Activated T-cell treated with anti-CD3 and anti-CD28 coated beads, Interleukin-2, amount 50 U/mL, for 72 hours (primary cell): ENCODE measurements around the gene OTOF. TPM values are rescaled to one million over a fixed set of nuclear protein-coding genes. Genes with fewer than 3 reads are reported as not detected.

Experiments used
- ATAC-seq, 2 donors: fragments of 150-1000 bp; cut with Tn5 transposase; replicated peaks in 1 of 2; 2 replicates each; pipeline ENCODE4 v1.10.0; 2021; ENCODE audit warnings: moderate library complexity in 2 of 2, mild to moderate bottlenecking in 1 of 2
- DNase-seq, 2 donors: peaks; one replicate each; pipeline ENCODE4 v3.0.0; 2021 to 2022; ENCODE audit warnings: mixed read lengths in 1 of 2
- H3K27ac Mint-ChIP-seq: one replicate; pipeline ENCODE4 v1.8.0; 2022; ENCODE audit warnings: mild to moderate bottlenecking, moderate library complexity, mixed read lengths
- H3K27me3 Mint-ChIP-seq: one replicate; pipeline ENCODE4 v1.8.0; 2022; ENCODE audit warnings: low read depth, mixed read lengths
- H3K36me3 Mint-ChIP-seq, 2 donors: one replicate each; pipeline ENCODE4 v1.8.0; 2022; ENCODE audit warnings: mixed read lengths in 2 of 2, mild to moderate bottlenecking in 1 of 2; ENCODE audit not compliant: insufficient read depth in 2 of 2
- H3K4me1 Mint-ChIP-seq: one replicate; pipeline ENCODE4 v1.8.0; 2022; ENCODE audit warnings: low read depth, mixed read lengths
- H3K4me3 Mint-ChIP-seq, 2 donors: one replicate each; pipeline ENCODE4 v1.8.0; 2022; ENCODE audit warnings: mild to moderate bottlenecking in 2 of 2, mixed read lengths in 2 of 2, moderate library complexity in 2 of 2
- H3K9me3 Mint-ChIP-seq, 2 donors: one replicate each; pipeline ENCODE4 v1.8.0; 2022; ENCODE audit warnings: mixed read lengths in 2 of 2
- total RNA-seq, 2 donors: library from RNA; stranded (reverse); gene quantifications; one replicate each; pipeline ENCODE4 v1.2.3, GENCODE V29; 2022

OTOF gene
- total RNA-seq, 2 donors from 2014 or later: 1.6 to 4.7 TPM

DNA sequence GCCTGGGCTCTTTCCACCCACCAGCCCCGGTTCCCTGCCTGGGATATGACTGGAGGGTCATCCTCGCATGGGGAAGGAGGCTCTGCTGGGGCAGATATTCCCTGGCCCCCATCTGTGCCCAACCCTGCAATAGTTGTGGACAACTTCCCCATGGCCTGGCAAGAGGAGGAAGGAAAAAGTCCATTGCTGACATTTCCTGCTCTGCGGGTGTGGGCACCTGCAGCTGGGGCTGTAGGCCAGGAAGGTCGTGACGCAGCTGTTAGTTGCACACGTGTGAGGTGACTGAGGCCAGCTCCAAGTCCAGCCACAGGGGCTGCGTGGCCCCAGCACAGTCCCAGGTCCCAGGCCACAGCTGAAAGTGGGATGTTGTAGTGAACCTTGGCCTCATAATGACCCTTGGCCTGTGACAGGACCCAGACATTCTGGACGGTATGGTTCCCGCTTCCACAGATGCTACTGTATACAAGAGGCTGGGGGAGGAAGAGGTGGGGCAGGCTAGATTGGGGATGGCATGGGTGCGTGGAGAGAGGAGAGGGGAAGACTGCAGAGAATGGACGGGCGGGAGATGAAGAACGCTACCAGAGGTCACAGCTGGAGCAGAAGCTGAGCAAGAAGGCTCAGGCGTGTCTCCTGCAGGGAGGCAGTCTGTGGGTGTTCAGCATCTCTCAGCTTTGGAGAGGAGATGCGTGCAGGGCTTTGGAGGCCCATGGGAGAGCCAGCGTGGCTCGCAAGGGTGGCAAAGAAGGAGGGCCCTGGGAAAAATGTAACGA is 22.1 kb downstream of the OTOF start:
- DNase-seq (no peak), ATAC-seq (no peak)
- H3K27me3 Mint-ChIP-seq: no peaks in the 10 kb centered on the region

DNA sequence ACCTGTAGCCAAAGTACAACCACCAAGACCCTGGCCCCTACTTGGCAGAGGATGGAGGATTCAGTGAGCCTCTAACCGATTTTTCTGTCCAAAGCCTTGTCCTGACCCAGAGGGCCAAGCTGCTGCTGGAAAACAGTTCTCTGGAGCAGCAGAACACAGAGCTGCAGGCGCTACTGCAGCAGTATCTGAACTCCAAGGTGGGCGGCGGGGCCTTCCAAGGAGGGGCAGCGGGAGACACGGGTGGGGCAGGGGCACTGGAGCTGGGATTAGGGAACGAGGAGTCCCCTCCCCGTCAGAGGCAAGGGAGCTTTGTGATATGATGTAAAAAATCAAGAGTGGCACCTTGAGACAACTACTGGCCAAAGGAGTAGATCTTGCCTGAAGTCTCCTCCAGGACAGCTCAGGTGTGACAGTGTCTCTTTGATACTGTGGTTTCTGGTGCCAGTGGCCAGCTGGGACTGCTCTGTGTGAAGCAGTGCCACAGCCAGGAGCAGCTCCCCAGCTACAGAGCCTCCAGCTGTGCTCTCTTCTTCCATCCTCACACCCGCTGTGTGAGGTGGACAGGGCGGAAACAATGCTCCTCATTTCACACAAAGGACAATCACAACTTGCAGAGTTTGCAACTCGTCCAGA is 22.8 kb downstream of the OTOF start:
- Mint-ChIP-seq H3K4me1 (no peaks in the 10 kb centered on the region), H3K9me3 (no peaks in the 10 kb centered on the region), H3K4me3 (no peak overlapping the region), H3K27me3 (no peaks in the 10 kb centered on the region), H3K36me3 (no peaks in the 10 kb centered on the region), H3K27ac (no peak overlapping the region)
- DNase-seq: no peak
- no peak for ATAC-seq

More for the DNA sequence above, 22.1 kb downstream of the OTOF start:
- no peaks in the 10 kb centered on the region for H3K36me3 Mint-ChIP-seq
- H3K4me1 Mint-ChIP-seq: no peaks in the 10 kb centered on the region
- H3K4me3 Mint-ChIP-seq: no peak overlapping the region
- H3K9me3 Mint-ChIP-seq: no peaks in the 10 kb centered on the region
- no peak overlapping the region for H3K27ac Mint-ChIP-seq

- H3K27me3 Mint-ChIP-seq: no peaks in the 10 kb centered on the region
- DNase-seq: no peak
- no peaks in the 10 kb centered on the region for H3K4me1 Mint-ChIP-seq
- no peak overlapping the region for H3K27ac Mint-ChIP-seq
- ATAC-seq: no peak
- no peak overlapping the region for H3K4me3 Mint-ChIP-seq
- H3K36me3 Mint-ChIP-seq: no peaks in the 10 kb centered on the region
- H3K9me3 Mint-ChIP-seq: no peaks in the 10 kb centered on the region
Observed at GRCh38 chr2:26454561-26455001, 23.3 kb downstream of the OTOF start.

DNA sequence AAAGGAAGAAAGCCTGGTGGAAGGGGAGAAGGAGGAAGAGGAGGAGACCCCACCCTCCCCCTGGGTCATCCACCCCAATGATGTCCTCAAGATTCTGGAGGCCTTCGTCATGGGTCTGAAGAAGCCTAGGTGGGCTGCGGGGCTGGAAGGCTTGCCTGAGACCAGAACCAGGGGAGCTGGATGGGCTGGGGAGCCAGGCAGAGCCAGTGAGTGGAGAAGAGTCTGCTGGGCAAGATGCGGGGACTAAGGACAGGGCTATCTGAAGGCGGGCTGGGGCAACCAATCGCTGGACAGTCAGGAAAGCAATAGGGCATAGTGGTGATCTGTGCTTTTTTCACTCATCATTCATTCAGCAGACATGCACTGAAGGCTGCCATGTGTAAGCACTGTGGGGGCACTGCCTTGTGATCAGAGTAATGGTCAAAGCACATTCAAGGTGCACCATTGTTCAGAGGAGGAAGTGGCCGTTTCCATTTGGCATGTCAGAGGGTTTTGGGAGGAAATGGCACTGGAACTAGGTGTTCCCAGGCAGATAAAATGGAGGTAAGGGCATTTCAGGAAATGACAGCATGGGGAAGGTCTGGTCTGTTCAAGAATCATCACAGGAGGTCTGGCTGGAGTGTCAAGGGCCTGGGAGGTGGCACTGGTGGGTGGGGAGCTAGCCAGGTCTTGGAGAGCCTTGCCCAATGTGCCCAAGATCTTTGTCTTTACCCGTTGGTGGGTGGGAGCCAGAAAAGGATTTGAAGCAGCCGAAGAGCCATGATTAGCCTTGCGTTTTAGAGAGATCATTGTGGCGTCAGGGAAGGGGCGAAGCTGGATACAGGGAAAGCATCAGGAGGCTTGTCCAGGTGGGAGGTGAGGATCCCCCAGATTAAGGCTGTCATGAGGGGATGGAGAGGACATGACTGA is 24.2 kb downstream of the OTOF start:
- DNase-seq (no peak), ATAC-seq (no peak)
- Mint-ChIP-seq H3K4me1 (no peaks in the 10 kb centered on the region), H3K9me3 (no peaks in the 10 kb centered on the region), H3K27ac (no peak overlapping the region), H3K27me3 (no peaks in the 10 kb centered on the region), H3K4me3 (no peak overlapping the region), H3K36me3 (no peaks in the 10 kb centered on the region)

- no peak overlapping the region for H3K27ac Mint-ChIP-seq
- H3K27me3 Mint-ChIP-seq: no peaks in the 10 kb centered on the region
- no peak overlapping the region for H3K4me3 Mint-ChIP-seq
- DNase-seq (no peak), ATAC-seq (no peak)
- H3K9me3 Mint-ChIP-seq: no peaks in the 10 kb centered on the region
- no peaks in the 10 kb centered on the region for H3K4me1 Mint-ChIP-seq
- H3K36me3 Mint-ChIP-seq: no peaks in the 10 kb centered on the region
Observed at GRCh38 chr2:26451700-26452099, 26.2 kb downstream of the OTOF start.

DNA sequence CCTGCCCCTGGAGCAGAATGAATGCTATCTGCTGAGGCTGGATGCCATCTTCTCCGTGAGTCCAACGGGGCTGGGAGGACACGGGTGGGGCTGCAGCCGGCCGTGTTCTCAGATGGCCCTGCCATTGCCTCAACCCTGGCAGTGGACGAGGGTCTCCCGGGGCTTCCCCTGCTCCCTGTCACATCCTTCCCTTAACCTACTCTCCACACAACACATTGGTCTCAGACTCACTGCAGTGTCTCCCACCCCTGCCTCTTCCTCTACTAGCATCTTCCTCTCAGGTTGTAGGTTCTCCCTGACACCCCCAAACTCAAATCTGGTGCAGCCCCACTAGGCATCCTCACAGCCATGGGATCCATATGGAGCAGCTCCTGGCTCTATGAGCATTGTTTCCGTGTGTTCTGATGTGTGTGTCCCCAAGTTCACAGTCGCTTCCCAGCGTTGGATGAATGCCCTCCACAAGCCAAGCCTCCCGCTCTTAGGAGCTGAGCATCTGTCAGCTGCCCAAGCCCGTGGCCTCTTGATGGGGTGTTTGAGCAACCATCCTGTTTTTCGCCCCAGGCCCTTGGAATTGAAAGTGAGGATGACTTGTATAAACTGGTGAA is 27.8 kb downstream of the OTOF start:
- H3K36me3 Mint-ChIP-seq: no peaks in the 10 kb centered on the region
- no peak overlapping the region for H3K4me3 Mint-ChIP-seq
- no peak for ATAC-seq
- no peaks in the 10 kb centered on the region for H3K27me3 Mint-ChIP-seq
- H3K27ac Mint-ChIP-seq: no peak overlapping the region
- no peaks in the 10 kb centered on the region for H3K9me3 Mint-ChIP-seq
- no peak for DNase-seq
- no peaks in the 10 kb centered on the region for H3K4me1 Mint-ChIP-seq

DNA sequence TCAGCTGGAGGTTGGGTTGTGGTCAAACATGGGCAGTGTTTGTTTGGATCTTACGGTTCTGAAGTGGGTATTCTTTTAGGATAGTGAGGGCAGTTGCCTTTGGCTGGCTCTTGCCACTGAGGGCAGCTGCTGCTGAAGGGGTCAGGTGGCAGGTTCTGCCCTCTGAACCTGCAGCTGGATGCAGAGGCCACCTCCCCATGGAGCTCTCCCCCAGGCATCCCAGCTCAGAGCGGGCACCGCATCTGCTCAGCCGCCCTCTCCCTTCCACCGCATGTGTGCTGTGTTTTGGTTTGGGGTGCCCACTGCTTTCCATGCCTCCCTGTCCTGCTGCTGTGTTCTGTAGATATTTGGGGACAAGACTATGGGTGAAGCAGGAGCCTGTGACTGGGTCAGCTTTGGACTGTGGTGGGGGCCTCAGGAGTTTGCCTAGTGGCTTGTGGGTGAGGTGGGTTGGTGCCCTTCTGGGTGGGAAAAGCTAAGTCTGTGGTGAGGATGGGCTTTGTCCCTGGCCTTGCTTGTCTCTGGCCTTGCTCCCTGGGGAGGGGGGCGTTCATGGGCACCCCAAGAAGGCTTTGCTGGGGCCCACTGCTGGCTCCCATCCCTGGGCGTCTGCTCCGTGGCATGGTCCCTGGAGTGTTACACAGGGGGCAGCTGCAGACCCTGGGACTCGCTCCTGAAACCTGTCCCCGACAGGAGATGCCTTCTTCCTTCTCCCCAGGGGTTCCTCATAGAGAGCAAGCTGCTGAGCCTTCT is 28.5 kb downstream of the OTOF start:
- no peak overlapping the region for H3K27ac Mint-ChIP-seq
- no peaks in the 10 kb centered on the region for H3K27me3 Mint-ChIP-seq
- no peaks in the 10 kb centered on the region for H3K4me1 Mint-ChIP-seq
- H3K4me3 Mint-ChIP-seq: no peak overlapping the region
- DNase-seq (no peak), ATAC-seq (no peak)
- H3K36me3 Mint-ChIP-seq: no peaks in the 10 kb centered on the region
- no peaks in the 10 kb centered on the region for H3K9me3 Mint-ChIP-seq

- no peak for DNase-seq
- Mint-ChIP-seq H3K4me1 (no peaks in the 10 kb centered on the region), H3K36me3 (no peaks in the 10 kb centered on the region), H3K27me3 (no peaks in the 10 kb centered on the region), H3K27ac (no peak overlapping the region), H3K9me3 (no peaks in the 10 kb centered on the region), H3K4me3 (no peak overlapping the region)
- no peak for ATAC-seq
Observed at GRCh38 chr2:26448651-26449050, 29.3 kb downstream of the OTOF start.

GRCh38 chr2:26444236-26444635 is 33.7 kb downstream of the OTOF start:
- H3K9me3 Mint-ChIP-seq: no peaks in the 10 kb centered on the region
- H3K36me3 Mint-ChIP-seq: no peaks in the 10 kb centered on the region
- no peak for DNase-seq
- H3K4me3 Mint-ChIP-seq: no peak overlapping the region
- H3K4me1 Mint-ChIP-seq: no peaks in the 10 kb centered on the region
- H3K27ac Mint-ChIP-seq: no peak overlapping the region
- no peak for ATAC-seq
- H3K27me3 Mint-ChIP-seq: peaks cover 4% of the 10 kb centered on the region

GRCh38 chr2:26442707-26443106 is 35.2 kb downstream of the OTOF start:
- H3K36me3 Mint-ChIP-seq: no peaks in the 10 kb centered on the region
- no peak overlapping the region for H3K4me3 Mint-ChIP-seq
- H3K9me3 Mint-ChIP-seq: no peaks in the 10 kb centered on the region
- DNase-seq: no peak
- H3K27me3 Mint-ChIP-seq: peaks cover 13% of the 10 kb centered on the region
- H3K4me1 Mint-ChIP-seq: no peaks in the 10 kb centered on the region
- no peak for ATAC-seq
- no peak overlapping the region for H3K27ac Mint-ChIP-seq

GRCh38 chr2:26442301-26442700 is 35.6 kb downstream of the OTOF start:
- Mint-ChIP-seq H3K4me3 (no peak overlapping the region), H3K36me3 (no peaks in the 10 kb centered on the region), H3K27ac (no peak overlapping the region), H3K9me3 (no peaks in the 10 kb centered on the region), H3K4me1 (no peaks in the 10 kb centered on the region), H3K27me3 (peaks cover 13% of the 10 kb centered on the region)
- ATAC-seq (no peak), DNase-seq (no peak)

- no peak for DNase-seq
Observed at GRCh38 chr2:26438926-26439325, 39.0 kb downstream of the OTOF start.

More at GRCh38 chr2:26438926-26439325, 39.0 kb downstream of the OTOF start:
- H3K36me3 Mint-ChIP-seq: no peaks in the 10 kb centered on the region
- peaks cover 13% of the 10 kb centered on the region for H3K27me3 Mint-ChIP-seq
- H3K4me3 Mint-ChIP-seq: no peak overlapping the region
- no peaks in the 10 kb centered on the region for H3K9me3 Mint-ChIP-seq
- H3K27ac Mint-ChIP-seq: no peak overlapping the region
- ATAC-seq: no peak
- H3K4me1 Mint-ChIP-seq: no peaks in the 10 kb centered on the region
